Endodermal cell (in vitro differentiated cells): ENCODE results near the gene CARS2. TPM values are rescaled to one million over a fixed set of nuclear protein-coding genes. Genes with fewer than 3 reads are reported as not detected.

Experiments used
- DNase-seq: peaks from one replicate; pipeline ENCODE4 v3.0.0-alpha.2; 2017
- H3K27ac ChIP-seq: 2 replicates; pipeline ENCODE4 v1.5.1; 2013; ENCODE audit warnings: mild to moderate bottlenecking, low read depth, low read length, moderate library complexity
- H3K27me3 ChIP-seq: 2 replicates; pipeline ENCODE4 v1.6.1; 2013; ENCODE audit warnings: mild to moderate bottlenecking, low read length, moderate library complexity; ENCODE audit not compliant: insufficient read depth, control insufficient read depth, poor library complexity, severe bottlenecking
- H3K36me3 ChIP-seq: 2 replicates; pipeline ENCODE4 v1.7.0; 2013; ENCODE audit warnings: mild to moderate bottlenecking, low read length, moderate library complexity; ENCODE audit not compliant: control insufficient read depth, insufficient read depth
- H3K4me1 ChIP-seq: one replicate; pipeline ENCODE4 v1.7.0; 2013; ENCODE audit warnings: low read length; ENCODE audit not compliant: control insufficient read depth, insufficient read depth
- H3K4me3 ChIP-seq: 2 replicates; pipeline ENCODE4 v1.5.1; 2013; ENCODE audit warnings: mild to moderate bottlenecking, low read length, moderate library complexity
- H3K9ac ChIP-seq: 2 replicates; pipeline ENCODE4 v1.6.1; 2013; ENCODE audit warnings: mild to moderate bottlenecking, low read length, moderate library complexity; ENCODE audit not compliant: poor library complexity, severe bottlenecking; ENCODE audit errors: extremely low read depth
- H3K9me3 ChIP-seq: 2 replicates; pipeline ENCODE4 v1.6.1; 2013; ENCODE audit warnings: mild to moderate bottlenecking, low read length, moderate library complexity; ENCODE audit not compliant: control insufficient read depth
- H3K27ac Mint-ChIP-seq: 2 replicates; pipeline ENCODE4 v1.8.0; 2020; ENCODE audit warnings: mixed read lengths
- H3K27me3 Mint-ChIP-seq: 2 replicates; pipeline ENCODE4 v1.8.0; 2021; ENCODE audit warnings: mild to moderate bottlenecking, mixed read lengths; ENCODE audit not compliant: insufficient read depth
- H3K36me3 Mint-ChIP-seq: 2 replicates; pipeline ENCODE4 v1.8.0; 2020; ENCODE audit warnings: low read depth, mixed read lengths
- H3K4me1 Mint-ChIP-seq: 2 replicates; pipeline ENCODE4 v1.8.0; 2020; ENCODE audit warnings: mixed read lengths
- H3K4me3 Mint-ChIP-seq: 2 replicates; pipeline ENCODE4 v1.8.0; 2020; ENCODE audit warnings: mild to moderate bottlenecking, moderate library complexity, mixed read lengths
- H3K9me3 Mint-ChIP-seq: 2 replicates; pipeline ENCODE4 v1.8.0; 2020; ENCODE audit warnings: mild to moderate bottlenecking, mixed read lengths
- CTCF ChIP-seq: fragments of 200-600 bp; sonication (generic); conservative IDR thresholded peaks from 2 replicates; pipeline ENCODE4 v1.5.0; 2021; ENCODE audit warnings: antibody characterized with exemption, mild to moderate bottlenecking
- WGBS, 2 experiments: methylation state at CpG; one replicate each; pipeline versions ENCODE4 v1.1.5 to v1.1.7; 2013; ENCODE audit warnings: missing lambda C conversion rate in 2 of 2, mixed read lengths in 1 of 2; ENCODE audit not compliant: insufficient coverage in 1 of 2, insufficient read length in 1 of 2; 5-methylcytosine and 5-hydroxymethylcytosine counted together
- total RNA-seq, 2 donors: library from RNA; stranded (reverse); fragmentation: NEBNext Ultra II Directional in 1 of 2; extraction: Animal tissue kit (Norgen Biotek cat#: 25700) in 1 of 2; gene quantifications; 2 replicates in 1 of 2; 3 replicates in 1 of 2; pipeline ENCODE4 v1.2.1, GENCODE V29; 2021

Gene CARS2
- total RNA-seq, 2 donors from 2014 or later: 53.0 to 53.2 TPM

GRCh38 chr13:110605132-110605531, 100.8 kb downstream of the CARS2 start:
- Histone ChIP-seq H3K4me1 (no peaks in the 10 kb centered on the region), H3K27me3 (no peaks in the 10 kb centered on the region), H3K36me3 (no peaks in the 10 kb centered on the region), H3K9ac (no peak overlapping the region), H3K9me3 (peaks cover 6% of the 10 kb centered on the region), H3K4me3 (no peak overlapping the region), H3K27ac (no peak overlapping the region)
- peaks cover 9% of the 10 kb centered on the region for H3K4me1 Mint-ChIP-seq
- H3K36me3 Mint-ChIP-seq: no peaks in the 10 kb centered on the region
- H3K27ac Mint-ChIP-seq: no peak overlapping the region
- WGBS, 2 experiments: 94 to 100% methylated on average over 1 to 6 of the region's 6 CpGs
- TF ChIP-seq CTCF: no peak
- no peaks in the 10 kb centered on the region for H3K27me3 Mint-ChIP-seq
- DNase-seq: no peak
- no peak overlapping the region for H3K4me3 Mint-ChIP-seq
- peaks cover 28% of the 10 kb centered on the region for H3K9me3 Mint-ChIP-seq

DNA sequence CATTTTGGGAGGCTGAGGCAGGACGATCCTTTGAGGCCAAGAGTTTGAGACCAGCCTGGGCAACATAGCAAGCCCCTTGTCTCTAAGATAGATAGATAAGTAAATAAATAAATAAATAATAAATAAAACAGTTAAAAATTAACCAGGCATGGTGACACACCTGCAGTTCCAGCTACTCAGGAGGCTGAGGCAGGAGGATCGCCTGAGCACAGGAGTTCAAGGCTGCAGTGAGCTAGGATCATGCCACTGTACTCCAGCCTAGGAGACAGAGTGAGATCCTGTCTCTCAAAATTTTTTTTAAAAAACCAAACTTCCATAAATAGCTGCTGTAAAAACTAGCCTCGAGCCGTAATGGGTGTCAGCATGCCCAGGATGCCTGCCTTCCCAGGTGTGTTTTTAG, 104.9 kb downstream of the CARS2 start:
- Histone ChIP-seq H3K4me1 (no peaks in the 10 kb centered on the region), H3K4me3 (no peak overlapping the region), H3K27me3 (no peaks in the 10 kb centered on the region), H3K27ac (no peak overlapping the region), H3K9me3 (no peaks in the 10 kb centered on the region), H3K36me3 (no peaks in the 10 kb centered on the region), H3K9ac (no peak overlapping the region)
- Mint-ChIP-seq H3K4me1 (peaks cover 19% of the 10 kb centered on the region), H3K27me3 (no peaks in the 10 kb centered on the region), H3K36me3 (no peaks in the 10 kb centered on the region), H3K27ac (peak overlapping the region; percentile 94), H3K9me3 (peaks cover 13% of the 10 kb centered on the region), H3K4me3 (no peak overlapping the region)
- 93 to 100% methylated on average over 4 of the region's 4 CpGs for WGBS, 2 experiments
- peak; percentile 25 for DNase-seq
- no peak for TF ChIP-seq CTCF

DNA sequence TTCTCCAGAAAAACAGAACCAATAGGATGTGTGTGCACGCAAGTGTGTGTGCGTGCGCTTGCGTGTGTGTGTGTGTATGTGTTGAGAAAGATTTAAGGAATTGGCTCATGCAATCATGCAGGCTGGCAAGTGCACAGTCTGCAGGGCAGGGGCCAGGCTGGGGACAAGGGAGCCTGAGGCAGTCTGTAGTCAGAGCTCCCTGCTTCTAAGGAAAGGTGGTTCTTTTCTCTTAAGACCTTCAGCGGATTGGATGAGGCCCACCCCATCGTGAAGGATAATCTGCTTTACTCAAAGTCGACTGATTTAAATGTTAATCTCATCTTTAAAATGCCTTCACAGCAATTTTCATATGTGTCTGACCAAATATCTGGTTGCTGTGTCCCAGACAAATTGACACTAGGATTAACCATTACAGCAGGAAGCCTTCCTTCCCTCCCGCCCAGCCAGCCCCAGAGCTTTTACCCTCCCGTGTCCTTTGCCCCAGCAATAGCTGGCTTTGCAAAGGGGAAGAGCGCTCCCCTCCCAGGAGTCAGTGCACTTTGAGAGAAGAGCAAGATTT, 105.6 kb downstream of the CARS2 start:
- DNase-seq: peak; percentile 43
- H3K27me3 ChIP-seq: no peaks in the 10 kb centered on the region
- Mint-ChIP-seq H3K4me3 (no peak overlapping the region), H3K9me3 (peaks cover 13% of the 10 kb centered on the region), H3K27me3 (no peaks in the 10 kb centered on the region), H3K4me1 (peaks cover 19% of the 10 kb centered on the region), H3K36me3 (no peaks in the 10 kb centered on the region), H3K27ac (peak overlapping the region; percentile 78)
- WGBS, 2 experiments: 77 to 87% methylated on average over 4 to 10 of the region's 10 CpGs
- no peaks in the 10 kb centered on the region for H3K4me1 ChIP-seq
- H3K4me3 ChIP-seq: no peak overlapping the region
- H3K9ac ChIP-seq: no peak overlapping the region
- TF ChIP-seq CTCF: no peak
- no peak overlapping the region for H3K27ac ChIP-seq
- no peaks in the 10 kb centered on the region for H3K9me3 ChIP-seq
- H3K36me3 ChIP-seq: no peaks in the 10 kb centered on the region
